GM15510 (cell line): ENCODE results near the gene PTPN4.

Source experiments
- POLR2A ChIP-seq: IDR thresholded peaks from 3 replicates; pipeline ENCODE4 v1.6.1; 2011; ENCODE audit warnings: borderline replicate concordance; ENCODE audit not compliant: insufficient read length; ENCODE audit errors: extremely low read depth

Gene PTPN4

DNA sequence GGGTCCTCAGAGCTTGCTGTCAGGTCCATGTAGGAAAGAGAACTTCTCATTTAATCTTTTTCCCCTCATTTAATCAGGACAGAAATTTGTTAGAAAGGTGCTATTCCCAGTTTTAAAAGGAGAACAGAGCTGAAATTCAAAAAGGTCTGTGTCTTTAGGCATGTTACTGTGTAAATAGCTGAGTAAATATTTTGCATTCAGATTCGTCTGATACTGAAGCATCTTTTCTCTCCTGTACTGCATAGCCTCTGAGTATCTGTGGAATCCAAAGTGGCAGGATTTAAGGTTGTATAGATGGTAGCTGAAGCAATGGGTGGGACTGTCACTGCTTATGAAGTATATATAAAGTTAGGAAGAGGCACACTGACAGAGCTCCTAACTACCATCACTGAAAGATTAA, 9.0 kb downstream of the PTPN4 start:
- TF ChIP-seq POLR2A = no peak

DNA sequence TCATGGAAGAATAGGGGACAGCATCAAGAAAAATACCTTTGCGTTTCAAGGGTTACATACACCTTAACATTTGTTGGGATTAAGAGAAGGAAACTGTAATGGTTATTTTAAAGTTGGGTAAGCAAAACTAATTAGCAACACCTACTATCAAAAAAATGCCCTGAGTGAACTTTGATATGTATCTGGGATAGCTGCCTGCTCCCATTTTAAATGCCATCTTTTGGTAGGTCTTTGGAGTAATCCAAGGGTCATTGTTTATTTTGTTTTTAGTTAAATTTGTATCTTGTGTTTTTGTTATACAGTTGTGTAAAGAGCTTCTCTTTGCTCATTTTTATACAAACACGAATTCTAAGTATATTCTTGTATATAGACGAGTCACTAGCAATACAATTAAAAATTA, 9.9 kb downstream of the PTPN4 start:
- TF ChIP-seq POLR2A = no peak

DNA sequence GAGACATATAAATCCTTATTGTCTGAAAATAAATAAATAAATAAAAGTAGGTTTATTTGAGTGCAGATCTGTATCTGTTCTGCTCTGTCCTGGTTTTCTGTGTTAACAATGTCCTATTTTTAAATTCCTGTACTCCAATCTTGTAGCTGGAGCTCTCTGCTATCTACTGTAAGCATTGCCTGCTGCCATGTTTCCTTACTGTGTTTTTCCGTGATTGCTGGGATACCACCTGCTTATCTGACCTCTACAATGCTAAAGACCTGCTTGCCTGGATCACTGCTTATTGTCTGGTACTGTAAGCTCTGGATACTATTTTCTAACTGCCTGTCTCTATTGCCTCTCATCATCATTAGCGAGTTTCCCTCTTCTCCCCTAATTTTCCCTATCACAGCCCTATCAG, 11.6 kb downstream of the PTPN4 start:
- no peak for TF ChIP-seq POLR2A

DNA sequence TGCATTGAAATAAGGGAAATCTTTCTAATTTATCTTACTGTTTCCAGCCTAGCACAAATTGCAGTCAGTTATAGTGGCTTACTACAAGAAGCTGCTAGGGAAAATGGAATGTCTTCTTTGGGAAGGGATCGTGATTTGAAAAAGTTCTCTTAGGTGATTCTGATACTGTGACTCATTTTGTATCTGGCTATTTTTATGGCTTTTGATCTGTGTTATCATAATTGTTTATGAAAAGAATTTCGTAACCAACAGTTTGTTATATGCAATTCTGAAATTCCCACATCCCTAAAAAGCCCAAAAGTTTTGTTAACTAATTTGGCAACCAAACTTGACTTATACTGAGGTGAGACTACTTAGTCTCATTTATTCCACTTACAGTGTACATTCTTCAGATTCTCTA, 12.4 kb downstream of the PTPN4 start:
- no peak for TF ChIP-seq POLR2A

- no peak for TF ChIP-seq POLR2A
Observed at GRCh38 chr2:119772767-119773166, 13.0 kb downstream of the PTPN4 start.

DNA sequence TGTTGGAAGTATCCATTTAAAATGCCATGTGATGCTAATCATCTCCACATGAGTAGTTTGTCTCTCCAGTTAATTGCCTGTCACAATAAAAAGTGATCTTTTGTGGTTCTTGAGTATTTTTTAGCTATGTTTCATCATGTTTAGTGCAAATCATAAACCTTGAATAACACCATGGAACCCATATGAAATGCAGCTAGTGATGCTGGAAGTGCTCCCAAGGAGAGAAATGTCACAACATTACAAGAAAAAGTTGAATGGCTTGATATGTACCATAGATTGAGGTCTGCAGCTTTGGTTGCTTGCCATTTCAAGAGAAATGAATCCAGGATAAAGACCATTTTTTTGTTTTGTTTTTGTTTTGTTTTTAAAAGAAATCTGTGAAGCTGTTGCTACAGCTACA, 14.3 kb downstream of the PTPN4 start:
- no peak for TF ChIP-seq POLR2A

- no peak for TF ChIP-seq POLR2A
Observed at GRCh38 chr2:119775102-119775501, 15.4 kb downstream of the PTPN4 start.

DNA sequence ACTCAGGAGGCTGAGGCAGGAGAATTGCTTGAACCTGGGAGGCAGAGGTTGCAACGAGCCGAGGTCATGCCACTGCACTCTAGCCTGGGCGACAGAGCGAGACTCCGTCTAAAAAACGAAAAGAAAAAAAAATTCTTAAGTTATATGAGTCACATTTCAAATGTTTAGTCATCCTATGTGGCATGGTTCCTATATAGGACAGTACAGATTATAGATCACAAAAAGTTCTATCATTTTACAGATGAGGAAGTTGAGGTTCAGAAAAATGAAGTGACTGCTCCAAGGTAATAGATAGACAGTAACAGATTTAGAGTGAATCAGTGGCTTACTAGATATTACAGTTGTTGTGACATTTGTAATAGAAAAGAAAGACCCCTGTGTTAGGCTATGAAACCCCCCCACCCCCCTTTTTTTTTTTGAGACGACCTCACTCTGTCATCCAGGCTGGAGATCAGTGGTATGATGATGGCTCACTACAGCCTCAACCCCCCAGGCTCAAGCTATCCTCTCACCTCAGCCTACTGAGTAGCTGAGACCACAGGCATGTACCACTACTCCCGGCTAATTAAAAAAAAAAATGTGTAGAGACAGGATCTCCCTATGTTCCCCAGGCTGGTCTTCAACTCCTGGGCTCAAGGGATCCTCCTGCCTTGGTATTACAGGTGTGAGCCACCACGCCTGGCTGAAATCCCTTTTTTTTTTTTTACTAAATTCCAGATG, 22.7 kb downstream of the PTPN4 start:
- TF ChIP-seq POLR2A = no peak

DNA sequence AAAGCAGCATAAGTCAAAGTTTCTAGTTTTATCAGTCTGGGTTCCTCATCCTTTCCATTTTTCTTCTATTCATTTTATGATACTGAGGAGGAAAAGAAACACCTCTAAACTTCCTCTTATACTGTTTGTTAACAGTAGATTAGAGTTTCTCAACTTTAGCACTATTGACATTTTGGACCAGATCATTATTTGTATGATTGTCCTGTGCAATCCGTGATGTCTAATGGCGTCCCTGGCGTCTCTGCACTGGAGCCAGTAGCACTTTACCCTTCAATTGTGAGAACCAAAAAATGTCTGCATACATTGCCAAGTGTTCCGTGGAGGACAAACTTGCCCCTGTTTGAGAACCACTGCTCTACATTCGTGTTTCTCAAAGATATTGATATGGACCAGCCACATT, 25.2 kb downstream of the PTPN4 start:
- no peak for TF ChIP-seq POLR2A

DNA sequence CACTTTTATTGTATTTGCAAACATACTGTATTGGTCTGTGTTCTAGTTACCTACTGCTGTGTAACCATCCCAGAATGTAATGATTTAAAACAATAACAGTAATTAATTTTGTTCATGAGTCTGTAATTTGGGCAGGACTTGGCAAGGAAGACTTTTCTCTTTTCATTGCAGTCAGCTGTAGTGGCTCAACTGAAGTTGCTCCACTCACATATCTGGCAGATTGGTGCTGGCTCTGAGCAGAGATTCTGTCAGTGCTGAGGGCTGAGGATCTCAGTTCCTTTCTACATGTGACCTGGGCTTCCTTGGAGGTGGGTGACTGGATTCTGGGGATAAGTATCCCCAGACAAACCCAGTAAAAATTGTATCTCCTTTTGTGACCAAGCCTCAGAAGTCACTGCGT, 26.6 kb downstream of the PTPN4 start:
- TF ChIP-seq POLR2A = no peak

DNA sequence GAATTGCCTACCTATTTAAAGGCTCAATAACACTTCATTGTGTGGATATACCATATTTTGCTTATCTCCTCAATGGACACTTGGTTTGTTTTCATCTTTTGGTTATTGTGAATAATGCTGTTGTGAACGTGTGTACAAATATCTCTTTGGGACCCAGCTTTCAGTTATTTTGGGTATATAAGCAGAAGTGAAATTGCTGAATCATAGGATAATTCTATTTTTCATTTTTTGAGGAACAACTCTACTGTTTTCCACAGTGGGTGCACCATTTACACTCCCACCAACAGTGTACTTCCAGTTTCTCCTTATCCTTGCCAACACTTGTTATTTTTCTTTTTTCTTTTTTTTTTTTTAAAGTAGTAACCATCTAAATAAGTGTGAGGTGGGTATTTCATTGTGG, 29.0 kb downstream of the PTPN4 start:
- no peak for TF ChIP-seq POLR2A

GRCh38 chr2:119790466-119790865, 30.7 kb downstream of the PTPN4 start:
- TF ChIP-seq POLR2A = no peak

GRCh38 chr2:119792907-119793312, 33.2 kb downstream of the PTPN4 start:
- no peak for TF ChIP-seq POLR2A

DNA sequence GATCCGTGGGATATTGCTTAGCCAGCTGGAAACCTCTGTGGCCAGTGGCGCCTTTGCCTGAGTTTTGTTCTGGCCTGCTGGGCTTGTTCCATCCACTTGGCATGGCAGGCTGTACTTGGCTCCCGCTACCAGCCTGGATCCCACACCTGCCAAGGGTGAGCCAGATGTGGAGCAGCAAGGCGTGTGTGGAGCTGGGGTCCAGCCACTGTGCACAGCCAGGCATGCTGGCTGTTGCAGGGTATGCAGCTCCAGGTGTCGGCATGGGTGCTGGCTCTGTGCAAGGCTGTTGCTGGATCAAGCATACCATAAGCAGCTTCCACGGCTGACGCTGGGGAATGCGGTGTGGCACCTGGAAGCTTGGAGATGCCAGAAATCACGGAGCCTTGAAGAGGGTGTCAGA, 34.5 kb downstream of the PTPN4 start:
- no peak for TF ChIP-seq POLR2A

DNA sequence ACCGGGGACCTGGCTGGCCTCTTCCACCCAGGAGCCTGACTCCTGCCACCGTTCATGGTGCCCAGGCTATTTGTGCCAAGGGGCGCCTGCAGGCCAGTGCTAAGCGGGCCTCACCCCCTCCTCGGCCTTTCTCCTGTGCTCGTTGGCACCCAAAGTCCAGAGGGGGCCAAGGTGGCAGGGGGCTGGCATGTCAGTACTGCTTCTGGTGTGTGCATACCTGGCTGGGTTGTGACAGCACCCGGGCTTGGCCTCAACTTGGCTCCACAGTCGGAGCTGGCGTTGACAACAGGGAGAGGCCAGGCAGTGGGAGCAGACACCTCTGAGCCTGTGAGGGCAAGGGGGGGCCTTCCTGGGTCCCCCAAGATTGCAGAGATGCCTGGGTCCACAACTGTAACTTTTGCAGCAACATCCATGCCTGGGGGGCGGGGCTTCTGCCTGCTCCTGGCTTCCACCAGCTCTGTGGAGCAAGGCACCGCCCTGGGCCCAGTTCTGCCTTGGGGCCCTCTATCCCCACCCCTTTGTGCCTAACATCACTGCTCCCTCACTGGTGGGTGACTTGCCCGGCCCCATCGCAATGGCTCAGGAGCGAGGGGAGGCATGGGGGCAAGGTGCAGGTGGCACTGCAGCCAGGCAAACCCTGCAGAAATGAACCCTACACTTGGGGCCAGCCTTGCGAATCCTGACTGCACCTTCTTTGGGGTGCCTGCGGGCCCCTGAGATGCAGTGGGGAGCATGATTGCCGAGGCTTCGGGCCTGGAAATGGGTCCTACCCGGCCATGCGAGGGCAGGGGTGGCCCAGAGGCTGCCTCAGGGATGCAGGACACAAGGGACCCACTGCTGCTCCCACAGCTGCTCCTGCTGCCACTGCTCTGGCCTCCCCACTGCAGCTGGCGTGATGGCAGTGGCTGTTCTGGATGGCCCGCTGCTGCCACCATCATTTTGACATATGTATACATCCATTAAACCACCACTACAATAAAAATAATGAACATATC, 35.9 kb downstream of the PTPN4 start:
- TF ChIP-seq POLR2A = no peak
